Heart right ventricle (tissue), 16 donors: ENCODE results near the gene WDR90. TPM values are rescaled to one million over a fixed set of nuclear protein-coding genes. Genes with fewer than 3 reads are reported as not detected.

Source experiments
- ATAC-seq, 8 donors: fragments of 200-7000 bp; cut with Tn5 transposase; one replicate each; pipeline ENCODE4 v1.9.1; 2020; ENCODE audit warnings: mild to moderate bottlenecking in 8 of 8, moderate library complexity in 8 of 8, moderate number of reproducible peaks in 1 of 8
- DNase-seq, 2 donors: peaks; one replicate each; pipeline ENCODE4 v3.0.0-alpha.2; 2020
- H3K27ac ChIP-seq, 10 donors: fragments of 200-600 bp; sonication (generic) in 2 of 10; one replicate each; pipeline versions ENCODE4 v1.5.0 to v1.8.0; 2020 to 2022; ENCODE audit warnings: mild to moderate bottlenecking in 3 of 10
- H3K27me3 ChIP-seq, 7 donors: fragments of 200-600 bp; one replicate each; pipeline ENCODE4 v1.8.0; 2021 to 2022; ENCODE audit warnings: mild to moderate bottlenecking in 2 of 7
- H3K36me3 ChIP-seq, 9 donors: fragments of 200-600 bp; sonication (generic) in 1 of 9; one replicate each; pipeline versions ENCODE4 v1.5.0 to v1.8.0; 2020 to 2022; ENCODE audit warnings: mild to moderate bottlenecking in 2 of 9
- H3K4me1 ChIP-seq, 9 donors: fragments of 200-600 bp; sonication (generic) in 1 of 9; one replicate each; pipeline versions ENCODE4 v1.5.0 to v1.8.0; 2020 to 2022; ENCODE audit warnings: mild to moderate bottlenecking in 4 of 9
- H3K4me3 ChIP-seq, 10 donors: fragments of 200-600 bp; sonication (generic) in 2 of 10; one replicate each; pipeline versions ENCODE4 v1.5.0 to v1.8.0; 2020 to 2022; ENCODE audit warnings: mild to moderate bottlenecking in 7 of 10, moderate library complexity in 2 of 10
- H3K9me3 ChIP-seq, 11 donors: fragments of 200-600 bp in 10 of 11; sonication (generic) in 2 of 11; one replicate each; pipeline versions ENCODE4 v1.5.0 to v1.8.0; 2013 to 2022; ENCODE audit warnings: mild to moderate bottlenecking in 2 of 11, control low read depth in 1 of 11, moderate library complexity in 1 of 11
- CTCF ChIP-seq, 9 donors: fragments of 200-600 bp; sonication (generic) in 2 of 9; IDR thresholded peaks; one replicate each; pipeline versions ENCODE4 v1.5.0 to v1.8.0; 2021 to 2022; ENCODE audit warnings: antibody characterized with exemption in 9 of 9, mild to moderate bottlenecking in 5 of 9, moderate library complexity in 1 of 9
- WGBS, 2 donors: extraction: QIAGEN DNeasy Blood & Tissue Kit; methylation state at CpG; one replicate each; pipeline ENCODE4 v1.1.7; 2013; ENCODE audit warnings: inconsistent platforms in 1 of 2; 5-methylcytosine and 5-hydroxymethylcytosine counted together
- intact Hi-C, 10 donors: fragments of 100-400 bp; cut with DNase I; formaldehyde crosslinking; loops; one replicate each; pipeline versions ENCODE4 v1.11.1 to v1.14.2; 2022
- polyA plus RNA-seq, 2 donors: library from polyadenylated mRNA; stranded (reverse); fragments of 200-250 nt; gene quantifications; one replicate each; pipeline ENCODE4 v1.2.3, GENCODE V29; 2013
- total RNA-seq, 10 donors: library from RNA; stranded (reverse); fragmentation: NEBNext Ultra II Directional in 3 of 10; extraction: Animal tissue kit (Norgen Biotek cat#: 25700) in 3 of 10; gene quantifications; one replicate each; pipeline versions ENCODE4 v1.2.1 to v1.2.4, GENCODE V29; 2021 to 2023
- donor health status: Arrhythmogenic right ventricular cardiomyopathy.
- donor health status: ischemic (EF 13 %, LVEDD 7.1; RV severe dilation, severe dysfunction).
- donor health status: healthy with polysubstance abuse.
- donor health status: DM: no; HTN: yes; CAD: no.
- donor health status: DM: no; HTN: no; CAD: no.
- donor health status: ischemic (EF 25% LVEDD 6.9; RV normal size, moderate dysfunction).
- donor health status: ischemic (EF 25% LVEDD 5.7; RV mildly dilated, moderate dysfunction).
- donor health status: healthy.
- donor health status: DM: yes; HTN: yes; CAD: no.
- donor health status: Ischemic cardiomyopathy.
- donor health status: ischemic (EF 35%, LVEDD 5.7; RV mildly dilated, moderate dysfunction).
- donor health status: nonischemic (EF 11% LVEDD 7.7; RV severe dilation, severe dysfunction).
- donor health status: DM: yes; HTN: yes; CAD: no.
- donor health status: PGD.
- donor health status: ischemic (EF 29% LVEDD 5.4; RV normal size, mild dysfunction).
- donor health status: nonischemic (EF 23%, LVEDD 6.1; RV moderate dilation, normal function).

Gene WDR90
- total and polyA plus RNA-seq, 12 donors, result 7.1 to 23.8 (median 9.9) TPM

GRCh38 chr16:678209-678857 is 29.2 kb downstream of the WDR90 start:
- H3K27ac ChIP-seq, result peak overlapping the region in 2 of 10 donors; percentile 75 to 90
- 73 to 83% methylated on average over 21 of the region's 21 CpGs for WGBS, 2 donors
- ATAC-seq, result peak in 1 of 8 donors; percentile 1

GRCh38 chr16:678858-679813 is 30.0 kb downstream of the WDR90 start:
- WGBS, 2 donors, result 22 to 24% methylated on average over 52 of the region's 52 CpGs
- ATAC-seq, result peak; percentile 17 to 59 (median 40)
- peaks cover 0 to 24% (median 18%) of the 10 kb centered on the region in 9 donors for H3K36me3 ChIP-seq
- peak overlapping the region; percentile 54 to 97 (median 91) for H3K27ac ChIP-seq
- H3K4me3 ChIP-seq, result peak overlapping the region; percentile 19 to 95 (median 68)
- no peak for TF ChIP-seq CTCF (IDR thresholded peaks at IDR 0.05)
- intact Hi-C loops, result no loop called here
- peaks cover 30 to 60% (median 51%) of the 10 kb centered on the region in 9 donors for H3K4me1 ChIP-seq
- DNase-seq, result peak; percentile 74 to 82
- no peaks in the 10 kb centered on the region for H3K9me3 ChIP-seq
- H3K27me3 ChIP-seq, result peaks cover 0 to 22% (median 0%) of the 10 kb centered on the region in 7 donors

More at GRCh38 chr16:678209-678857, 29.2 kb downstream of the WDR90 start:
- Histone ChIP-seq H3K27me3 (peaks cover 0 to 22% (median 0%) of the 10 kb centered on the region in 7 donors), H3K4me3 (no peak overlapping the region), H3K4me1 (peaks cover 25 to 56% (median 48%) of the 10 kb centered on the region in 9 donors), H3K9me3 (no peaks in the 10 kb centered on the region), H3K36me3 (peaks cover 0 to 32% (median 20%) of the 10 kb centered on the region in 9 donors)
- no peak for DNase-seq
- TF ChIP-seq CTCF (IDR thresholded peaks at IDR 0.05), result no peak
- intact Hi-C loops, result no loop called here

GRCh38 chr16:679814-680624 is 30.9 kb downstream of the WDR90 start, which contains the start of gene STUB1:
Gene STUB1 (plus strand): TSS chr16:680410. CDS start chr16:680526, 116 bp downstream.
- WGBS, 2 donors, result 1% methylated on average over 74 to 91 of the region's 91 CpGs
- H3K4me1 ChIP-seq, result peaks cover 30 to 60% (median 49%) of the 10 kb centered on the region in 9 donors
- peak within 1 kb of the TSS; percentile 50 to 95 (median 71) for H3K4me3 ChIP-seq
- peak; percentile 63 to 82 (median 70) for ATAC-seq
- H3K27ac ChIP-seq, result peak within 1 kb of the TSS; percentile 66 to 99 (median 96)
- peak; percentile 90 for DNase-seq
- intact Hi-C loops, result loop anchor here in 1 of 10 donors (2.0 kb wide), 1 partner anchor 41 kb away; the partner anchor contains the start of gene ANTKMT
- TF ChIP-seq CTCF (IDR thresholded peaks at IDR 0.05), result no peak
- peaks cover 0 to 24% (median 18%) of the 10 kb centered on the region in 9 donors for H3K36me3 ChIP-seq
- H3K9me3 ChIP-seq, result no peaks in the 10 kb centered on the region
- peaks cover 0 to 22% (median 0%) of the 10 kb centered on the region in 7 donors for H3K27me3 ChIP-seq
